Osteoblast (primary cell): ENCODE results near the gene USP32. TPM values are rescaled to one million over a fixed set of nuclear protein-coding genes. Genes with fewer than 3 reads are reported as not detected.
A peak's percentile ranks its signal among the peaks of the same experiment; 100 is the strongest.

Experiments used
- DNase-seq: peaks from one replicate; pipeline ENCODE4 v3.0.0; 2011; ENCODE audit warnings: low spot score, mixed read lengths; ENCODE audit not compliant: insufficient read length; ENCODE audit errors: missing footprints
- H2AFZ ChIP-seq: 2 replicates; pipeline ENCODE4 v1.6.0; 2011; ENCODE audit warnings: mild to moderate bottlenecking, low read length
- H3K27ac ChIP-seq: 2 replicates; pipeline ENCODE4 v1.5.1; 2011; ENCODE audit warnings: mild to moderate bottlenecking, low read depth, low read length, moderate library complexity
- H3K27me3 ChIP-seq: 2 replicates; pipeline ENCODE4 v1.6.0; 2012; ENCODE audit warnings: mild to moderate bottlenecking, control low read depth, inconsistent platforms, low read length, moderate library complexity; ENCODE audit not compliant: insufficient read depth
- H3K36me3 ChIP-seq: 2 replicates; pipeline ENCODE4 v1.5.1; 2011; ENCODE audit warnings: mild to moderate bottlenecking, low read length, control low read depth, moderate library complexity; ENCODE audit not compliant: insufficient read depth
- H3K4me1 ChIP-seq: 2 replicates; pipeline ENCODE4 v1.5.1; 2011; ENCODE audit warnings: mild to moderate bottlenecking, low read length, control low read depth, moderate library complexity; ENCODE audit not compliant: insufficient read depth
- H3K4me2 ChIP-seq: 2 replicates; pipeline ENCODE4 v1.6.0; 2011; ENCODE audit warnings: mild to moderate bottlenecking, low read length; ENCODE audit not compliant: insufficient read depth
- H3K4me3 ChIP-seq: fragments of 200-600 bp; sonication (generic); 3 replicates; pipeline ENCODE4 v1.5.1; 2012; ENCODE audit warnings: mild to moderate bottlenecking, low read length, inconsistent platforms; ENCODE audit not compliant: insufficient read depth
- H3K79me2 ChIP-seq: 2 replicates; pipeline ENCODE4 v1.6.0; 2012; ENCODE audit warnings: mild to moderate bottlenecking, low read length, control low read depth, inconsistent platforms; ENCODE audit not compliant: insufficient read depth
- H3K9me3 ChIP-seq: 2 replicates; pipeline ENCODE4 v1.5.1; 2011; ENCODE audit warnings: low read depth, low read length, control low read depth
- H4K20me1 ChIP-seq: 2 replicates; pipeline ENCODE4 v1.6.0; 2012; ENCODE audit warnings: mild to moderate bottlenecking, low read length, control low read depth; ENCODE audit not compliant: insufficient read depth
- total RNA-seq: library from RNA; depleted of rRNA; stranded (reverse); fragments of >200 nt; gene quantifications from 2 replicates; pipeline ENCODE4 v1.2.3, GENCODE V29; 2012
- TF ChIP-seq, protein P1 (sequence below): IDR thresholded peaks from 2 replicates; pipeline ENCODE4 v1.5.1; 2011; ENCODE audit warnings: mild to moderate bottlenecking, low read depth, low read length, moderate library complexity; ENCODE audit errors: extremely low read depth

The USP32 gene
- total RNA-seq, 1 donor: 99.5 TPM

- TF ChIP-seq, protein P1, sequence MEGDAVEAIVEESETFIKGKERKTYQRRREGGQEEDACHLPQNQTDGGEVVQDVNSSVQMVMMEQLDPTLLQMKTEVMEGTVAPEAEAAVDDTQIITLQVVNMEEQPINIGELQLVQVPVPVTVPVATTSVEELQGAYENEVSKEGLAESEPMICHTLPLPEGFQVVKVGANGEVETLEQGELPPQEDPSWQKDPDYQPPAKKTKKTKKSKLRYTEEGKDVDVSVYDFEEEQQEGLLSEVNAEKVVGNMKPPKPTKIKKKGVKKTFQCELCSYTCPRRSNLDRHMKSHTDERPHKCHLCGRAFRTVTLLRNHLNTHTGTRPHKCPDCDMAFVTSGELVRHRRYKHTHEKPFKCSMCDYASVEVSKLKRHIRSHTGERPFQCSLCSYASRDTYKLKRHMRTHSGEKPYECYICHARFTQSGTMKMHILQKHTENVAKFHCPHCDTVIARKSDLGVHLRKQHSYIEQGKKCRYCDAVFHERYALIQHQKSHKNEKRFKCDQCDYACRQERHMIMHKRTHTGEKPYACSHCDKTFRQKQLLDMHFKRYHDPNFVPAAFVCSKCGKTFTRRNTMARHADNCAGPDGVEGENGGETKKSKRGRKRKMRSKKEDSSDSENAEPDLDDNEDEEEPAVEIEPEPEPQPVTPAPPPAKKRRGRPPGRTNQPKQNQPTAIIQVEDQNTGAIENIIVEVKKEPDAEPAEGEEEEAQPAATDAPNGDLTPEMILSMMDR: no peak
- no peak for DNase-seq
- Histone ChIP-seq H3K9me3 (no peaks in the 10 kb centered on the region), H3K27me3 (peaks cover 22% of the 10 kb centered on the region), H3K36me3 (no peaks in the 10 kb centered on the region), H3K79me2 (no peaks in the 10 kb centered on the region), H3K27ac (no peak overlapping the region), H3K4me2 (no peak overlapping the region), H3K4me3 (no peak overlapping the region), H3K4me1 (peaks cover 10% of the 10 kb centered on the region), H4K20me1 (no peaks in the 10 kb centered on the region), H2AFZ (no peak overlapping the region)
Measured at GRCh38 chr17:60165223-60165622, 226.7 kb downstream of the USP32 start.

- no peak overlapping the region for H3K4me3 ChIP-seq
- H3K9me3 ChIP-seq: no peaks in the 10 kb centered on the region
Measured at GRCh38 chr17:60164697-60165096, 227.2 kb downstream of the USP32 start.

DNA sequence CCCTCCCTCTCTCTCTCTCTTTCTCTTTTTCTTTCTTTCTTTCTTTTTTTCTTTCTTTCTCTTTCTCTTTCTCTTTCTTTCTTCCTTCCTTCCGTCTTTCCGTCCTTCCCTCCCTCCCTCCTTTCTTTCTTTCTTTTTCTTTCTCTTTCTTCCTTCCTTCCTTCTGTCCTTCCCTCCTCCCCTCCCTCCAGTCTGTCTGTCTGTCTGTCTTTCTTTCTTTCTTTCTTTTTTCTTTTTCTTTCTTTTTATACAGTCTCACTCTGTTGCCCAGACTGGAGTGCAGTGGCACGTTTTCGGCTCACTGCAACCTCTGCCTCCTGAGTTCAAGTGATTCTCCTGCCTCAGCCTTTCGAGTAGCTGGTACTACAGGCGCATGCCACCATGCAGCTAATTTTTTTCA is 227.8 kb downstream of the USP32 start:
- H2AFZ ChIP-seq: no peak overlapping the region
- peaks cover 25% of the 10 kb centered on the region for H3K27me3 ChIP-seq
- no peaks in the 10 kb centered on the region for H4K20me1 ChIP-seq
- no peak overlapping the region for H3K4me2 ChIP-seq
- TF ChIP-seq, protein P1: no peak
- no peak for DNase-seq
- no peaks in the 10 kb centered on the region for H3K9me3 ChIP-seq
- H3K4me1 ChIP-seq: peaks cover 5% of the 10 kb centered on the region
- no peaks in the 10 kb centered on the region for H3K79me2 ChIP-seq
- no peaks in the 10 kb centered on the region for H3K36me3 ChIP-seq
- no peak overlapping the region for H3K4me3 ChIP-seq
- H3K27ac ChIP-seq: no peak overlapping the region

More at GRCh38 chr17:60164697-60165096, 227.2 kb downstream of the USP32 start:
- Histone ChIP-seq H3K27ac (no peak overlapping the region), H3K4me2 (no peak overlapping the region), H3K27me3 (peaks cover 25% of the 10 kb centered on the region), H2AFZ (no peak overlapping the region), H3K79me2 (no peaks in the 10 kb centered on the region), H3K36me3 (no peaks in the 10 kb centered on the region), H4K20me1 (no peaks in the 10 kb centered on the region), H3K4me1 (peaks cover 5% of the 10 kb centered on the region)
- peak; percentile 43 for DNase-seq
- TF ChIP-seq, protein P1: no peak

DNA sequence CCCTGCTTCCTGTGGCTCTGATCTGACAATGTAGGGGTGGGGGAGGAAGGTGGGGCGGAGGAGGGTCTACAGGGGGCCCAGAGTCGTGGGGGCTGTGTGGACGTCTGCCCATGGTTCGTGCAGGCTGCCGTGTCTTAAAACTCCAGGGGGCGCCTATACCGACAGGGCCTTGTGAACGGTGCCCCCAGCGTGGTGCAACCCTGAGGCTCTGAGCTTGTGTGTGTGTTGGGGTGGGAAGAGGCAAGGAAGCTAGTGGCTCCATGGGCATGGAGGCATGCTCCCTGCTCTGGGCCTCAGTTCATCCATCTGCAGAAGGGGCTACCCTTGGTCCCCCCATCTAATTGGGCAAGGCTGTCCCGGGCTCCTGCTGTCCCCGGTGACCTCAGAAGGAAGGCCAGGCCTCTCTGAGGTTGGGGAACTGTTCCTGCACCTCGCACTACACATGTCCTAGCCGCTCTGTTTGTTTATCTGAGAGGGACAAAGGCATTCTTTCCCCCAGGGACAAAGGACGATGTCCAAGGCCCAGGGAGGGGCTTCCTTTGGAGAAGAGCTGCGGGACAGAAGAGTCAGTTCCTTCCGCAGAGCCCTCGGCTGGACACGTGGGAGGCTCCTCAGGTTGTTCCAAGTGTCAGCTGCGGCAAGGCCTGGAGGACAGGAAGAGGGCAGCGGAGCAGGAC is 228.7 kb downstream of the USP32 start:
- Histone ChIP-seq H3K36me3 (no peaks in the 10 kb centered on the region), H3K27ac (no peak overlapping the region), H3K9me3 (no peaks in the 10 kb centered on the region), H3K27me3 (peaks cover 25% of the 10 kb centered on the region), H4K20me1 (no peaks in the 10 kb centered on the region), H3K4me3 (no peak overlapping the region), H2AFZ (no peak overlapping the region), H3K4me2 (no peak overlapping the region), H3K4me1 (peaks cover 5% of the 10 kb centered on the region), H3K79me2 (no peaks in the 10 kb centered on the region)
- DNase-seq: peak; percentile 84
- TF ChIP-seq, protein P1: no peak
